HG02840 (cell line): Measurements from ENCODE around the gene SIPA1L3.
"Not testable (repeated sequence)": the region's sequence is repeated elsewhere in the genome, so short reads cannot be mapped to it uniquely, and the experiment has no call there.

Experiments used
- ATAC-seq: cut with Tn5 transposase; IDR thresholded peaks from one replicate; pipeline ENCODE4 v1.9.1; 2021; ENCODE audit warnings: mild to moderate bottlenecking, moderate library complexity, moderate number of reproducible peaks; ENCODE audit not compliant: unreplicated experiment, low FRiP score

The SIPA1L3 gene

DNA sequence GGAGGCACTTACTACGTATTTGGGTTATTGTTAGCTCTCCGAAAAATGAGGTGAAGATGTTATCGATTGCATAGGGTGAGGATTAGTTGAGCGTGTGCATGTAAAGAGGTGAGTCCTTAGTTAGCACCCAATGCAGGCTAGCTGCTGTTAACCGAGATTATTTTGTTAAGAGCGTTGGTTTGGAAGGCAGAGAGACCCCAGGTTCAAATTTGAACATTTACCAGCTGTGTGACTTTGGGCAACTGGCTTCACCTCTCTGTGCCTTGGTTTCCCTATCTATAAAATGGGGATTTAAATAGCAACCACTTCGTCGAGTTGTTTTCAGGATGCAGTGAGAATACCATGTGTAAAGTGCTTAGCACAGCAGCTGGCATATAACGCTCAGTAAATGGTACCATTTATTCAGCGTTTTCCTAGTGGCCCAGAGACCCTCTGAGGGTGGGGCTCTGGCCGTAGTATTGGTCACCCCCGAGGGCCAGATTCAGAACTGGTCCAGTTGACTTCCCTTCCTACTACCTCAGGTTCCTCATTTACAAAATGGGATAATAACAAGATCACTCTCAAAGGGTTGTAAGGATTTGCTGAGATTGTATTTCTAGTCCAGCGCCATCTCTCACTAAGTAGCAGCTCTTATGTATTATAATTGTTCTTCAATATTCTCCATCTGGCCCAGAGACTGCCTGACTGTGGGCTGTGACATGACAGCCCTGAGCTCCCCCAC lies 887 bp downstream of the SIPA1L3 start:
- ATAC-seq = no peak

DNA sequence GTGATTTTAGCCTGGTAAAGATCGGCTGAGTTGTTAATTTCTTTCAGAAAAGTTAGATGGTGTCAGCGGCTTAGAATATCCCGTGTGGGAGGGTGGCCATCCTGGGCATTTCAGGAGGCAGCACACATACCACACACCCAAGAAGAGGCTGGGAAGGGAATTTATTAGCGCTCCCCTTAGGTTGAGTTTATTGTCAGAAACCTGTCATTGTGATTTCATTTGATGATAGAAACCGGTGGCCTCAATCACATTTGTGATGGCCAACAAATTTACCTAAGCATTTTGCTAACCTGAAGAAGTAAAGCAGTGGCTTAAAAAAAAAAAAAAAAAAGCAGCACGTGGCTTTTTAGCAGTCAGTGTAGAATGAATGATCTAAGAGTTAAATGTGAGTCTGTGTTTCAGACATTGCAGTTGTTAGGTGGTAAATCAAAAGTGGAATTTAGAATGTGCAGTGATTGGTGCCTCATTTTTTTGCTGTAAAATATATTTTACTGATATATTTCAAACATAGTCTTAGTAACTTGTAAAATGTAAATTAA lies 2.7 kb downstream of the SIPA1L3 start:
- ATAC-seq = no peak

DNA sequence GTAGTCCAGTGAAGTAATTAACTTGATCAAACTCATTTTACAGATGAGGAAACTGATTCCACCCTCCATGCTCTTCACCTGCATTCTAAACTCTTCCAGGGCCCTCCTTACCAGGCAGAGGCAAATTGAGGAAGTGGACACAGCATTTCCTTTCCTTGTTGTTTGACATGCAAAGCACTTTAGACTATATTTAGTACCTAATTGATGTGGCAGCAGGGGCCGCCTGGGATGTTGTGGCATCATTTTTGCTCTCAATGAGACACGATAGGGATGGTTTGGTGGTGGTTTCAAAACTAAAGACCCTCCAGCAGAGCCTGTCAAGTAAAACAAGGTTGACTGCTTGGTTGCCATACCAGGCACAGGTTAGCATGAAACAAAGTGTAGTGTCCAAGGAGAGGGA lies 7.9 kb downstream of the SIPA1L3 start:
- no peak for ATAC-seq

DNA sequence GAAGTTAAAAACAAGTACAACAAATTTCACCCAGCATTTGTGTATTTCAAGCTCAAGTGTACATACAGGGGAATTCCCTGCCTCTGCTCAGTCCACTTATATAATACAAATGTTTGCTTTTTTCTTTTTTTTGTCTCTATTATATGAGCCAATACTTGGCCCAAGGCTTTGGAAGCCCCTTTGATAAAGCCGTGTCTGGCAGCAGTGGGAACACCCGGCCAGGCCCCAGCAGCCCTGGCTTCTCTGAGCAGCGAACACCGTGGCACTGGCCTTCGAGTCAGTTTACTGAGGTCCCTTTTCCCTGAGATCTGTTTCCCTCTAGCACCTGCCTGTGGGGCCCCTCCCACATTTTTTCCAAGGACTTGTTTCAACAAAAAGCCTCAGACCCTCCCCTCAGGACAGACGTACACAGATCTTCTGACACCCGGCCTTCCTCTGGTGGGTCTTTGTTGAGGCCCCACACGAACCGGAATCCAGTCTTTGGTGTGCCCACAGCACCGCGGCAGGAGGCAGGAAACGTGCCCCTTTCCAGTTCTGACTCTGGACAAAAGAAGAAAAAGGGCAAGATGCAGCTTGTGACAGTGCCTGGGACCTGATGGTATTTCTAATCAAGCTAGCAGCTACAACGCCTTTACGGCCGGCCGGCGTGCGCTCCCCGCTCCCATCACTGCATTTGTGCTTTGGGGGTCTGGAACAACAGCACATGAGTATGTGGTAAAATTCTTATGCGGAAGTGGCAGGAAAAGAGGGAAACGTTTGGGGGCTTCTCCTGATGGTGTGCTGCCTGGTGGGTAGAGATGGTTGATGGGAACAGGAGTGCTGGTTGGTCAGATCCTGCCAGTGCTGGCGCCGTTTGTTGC lies 13.8 kb downstream of the SIPA1L3 start:
- ATAC-seq = no peak

GRCh38 chr19:37924573-37924972 lies 17.6 kb downstream of the SIPA1L3 start:
- ATAC-seq = not testable (repeated sequence)

DNA sequence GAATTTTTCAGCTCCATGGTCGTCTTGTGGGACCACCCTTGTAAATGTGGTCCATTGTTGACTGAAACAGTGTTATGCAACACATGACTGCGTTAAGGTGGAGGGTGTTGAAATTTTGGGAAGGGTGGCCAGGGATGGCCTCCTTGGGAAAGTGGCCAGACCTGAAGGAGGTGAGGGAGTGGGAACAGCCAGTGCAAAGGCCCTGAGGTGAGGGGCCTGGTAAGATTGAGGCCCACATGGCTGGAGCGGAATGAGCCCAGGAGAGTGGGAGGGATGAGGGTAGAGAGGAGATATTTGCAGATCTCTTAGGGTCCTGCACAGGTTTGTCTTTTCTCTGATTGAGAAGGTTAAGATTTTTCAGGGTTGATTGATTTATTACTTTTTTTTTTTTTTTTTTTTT lies 18.2 kb downstream of the SIPA1L3 start:
- no peak for ATAC-seq

GRCh38 chr19:37926255-37926654 lies 19.2 kb downstream of the SIPA1L3 start:
- ATAC-seq = no peak

- ATAC-seq = no peak
Measured at GRCh38 chr19:37926711-37927110, 19.7 kb downstream of the SIPA1L3 start.

DNA sequence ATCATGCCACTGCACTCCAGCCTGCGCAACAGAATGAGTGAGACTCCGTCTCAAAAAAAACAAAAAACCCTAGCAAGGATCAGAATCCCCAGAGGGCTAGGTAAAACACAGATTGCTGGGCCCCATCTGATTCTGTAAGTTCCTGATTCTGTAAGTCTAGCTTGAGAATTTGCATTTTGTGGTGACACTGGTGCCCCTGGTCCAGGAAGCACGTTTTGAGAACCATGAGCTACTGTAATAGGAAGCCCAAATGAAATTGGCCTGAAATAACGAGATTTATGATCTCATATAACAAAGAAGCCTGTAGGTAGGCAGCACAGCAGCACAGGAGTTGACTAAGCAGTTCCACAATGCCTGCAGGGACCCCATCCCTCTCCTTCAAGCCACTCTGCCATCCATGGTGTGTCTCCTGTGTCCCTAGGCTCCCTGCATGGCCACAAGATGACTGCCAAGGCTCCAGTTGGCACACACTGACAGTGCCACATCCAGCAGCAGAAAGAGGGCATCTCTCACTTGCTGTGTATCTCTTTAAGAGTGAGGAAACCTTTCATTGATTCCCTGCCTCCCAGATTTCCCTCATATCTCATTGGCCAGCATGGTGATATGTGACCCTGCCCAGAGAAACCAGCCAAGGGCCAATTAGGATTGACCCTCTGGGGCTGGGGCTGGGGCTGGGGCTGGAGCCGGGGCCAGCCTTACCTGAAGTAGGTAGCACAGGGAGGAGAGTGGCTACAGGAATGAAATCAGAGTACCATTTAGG lies 21.7 kb downstream of the SIPA1L3 start:
- ATAC-seq = no peak

DNA sequence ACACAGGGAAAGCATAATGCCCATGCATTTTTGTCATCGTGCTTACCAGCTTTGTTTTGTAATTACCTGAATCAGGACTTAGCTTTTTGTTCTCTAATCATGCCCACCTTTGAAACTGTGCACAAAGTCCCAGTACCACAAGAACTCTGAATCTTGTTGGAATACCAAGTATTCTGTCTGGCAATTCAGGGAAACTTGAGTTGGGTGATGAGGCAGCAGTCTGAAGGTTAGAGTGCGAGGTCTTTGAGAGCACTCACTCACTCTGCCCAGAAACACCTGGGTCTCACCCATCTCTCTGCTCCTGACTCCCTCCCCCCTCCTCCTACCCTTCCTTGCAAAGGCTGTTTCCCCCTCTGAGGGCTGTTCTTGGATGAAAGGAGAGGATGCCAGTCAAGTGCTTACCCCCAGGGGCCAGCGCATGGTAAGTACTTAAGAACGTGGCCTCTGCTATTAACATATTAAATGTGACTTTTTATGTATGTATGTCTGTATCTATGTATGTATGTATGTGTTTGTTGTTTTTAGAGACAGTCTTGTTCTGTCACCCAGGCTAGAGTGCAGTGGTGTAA lies 22.4 kb downstream of the SIPA1L3 start:
- no peak for ATAC-seq

GRCh38 chr19:37930416-37930815 lies 23.4 kb downstream of the SIPA1L3 start:
- no peak for ATAC-seq

DNA sequence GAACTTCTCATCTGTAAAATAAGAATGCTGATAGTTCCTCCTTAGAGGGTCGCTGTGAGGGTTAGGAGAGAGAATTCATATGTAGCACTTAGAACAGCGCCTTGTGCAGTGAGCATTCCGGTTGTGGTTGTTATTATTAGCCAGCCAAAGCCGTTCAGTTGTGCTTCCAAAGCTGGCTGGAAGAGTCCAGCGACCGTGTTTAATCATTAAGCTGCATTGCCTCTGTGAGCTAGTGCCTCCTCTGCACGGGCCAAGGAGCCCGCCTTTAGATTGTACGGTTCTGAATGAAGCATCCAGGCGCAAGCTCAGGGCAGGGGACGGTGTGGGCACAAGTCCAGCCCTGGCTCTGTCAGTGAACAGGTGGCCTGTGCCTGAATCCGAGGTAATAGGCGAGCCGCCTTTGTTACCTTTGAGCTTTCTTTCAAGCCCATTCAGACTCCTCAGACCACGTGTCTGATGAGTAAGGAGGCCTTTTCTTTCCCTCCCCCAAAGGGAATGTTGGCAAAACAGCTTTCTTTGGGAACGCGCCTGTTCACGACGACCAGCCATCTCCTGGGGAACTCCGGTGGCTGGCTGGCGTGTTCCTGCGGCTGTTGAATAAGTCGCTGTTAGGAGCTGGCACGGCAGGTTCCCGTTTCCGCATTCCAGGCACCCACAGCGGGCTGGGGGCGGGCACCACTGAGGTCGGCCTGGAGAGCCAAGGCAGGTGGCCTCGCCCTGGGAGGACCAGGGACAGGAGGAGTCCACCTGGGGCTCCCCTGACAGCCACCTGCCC lies 25.1 kb downstream of the SIPA1L3 start:
- ATAC-seq = no peak

- ATAC-seq = no peak
Measured at GRCh38 chr19:37932985-37933936, 26.3 kb downstream of the SIPA1L3 start.

DNA sequence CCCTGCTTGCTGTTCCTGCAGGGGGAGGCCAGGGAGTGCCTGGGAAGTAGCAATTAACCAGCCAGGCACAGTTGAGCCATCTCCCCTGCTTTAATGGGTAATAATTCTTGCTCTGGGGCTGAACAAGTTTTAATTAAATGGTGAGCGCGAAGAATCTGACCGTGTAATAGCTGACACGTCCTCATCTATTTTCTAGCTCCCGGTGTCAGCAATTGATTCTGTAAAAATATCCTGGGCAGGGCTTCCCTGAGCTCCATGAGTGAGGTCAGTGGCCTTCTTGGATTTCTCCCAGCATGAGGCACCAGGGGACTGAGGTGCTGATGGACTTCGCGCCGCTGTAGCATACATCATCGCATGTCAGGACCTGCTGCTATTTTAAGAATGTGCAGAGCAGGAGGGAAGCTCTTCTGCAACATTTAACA lies 26.9 kb downstream of the SIPA1L3 start:
- no peak for ATAC-seq

DNA sequence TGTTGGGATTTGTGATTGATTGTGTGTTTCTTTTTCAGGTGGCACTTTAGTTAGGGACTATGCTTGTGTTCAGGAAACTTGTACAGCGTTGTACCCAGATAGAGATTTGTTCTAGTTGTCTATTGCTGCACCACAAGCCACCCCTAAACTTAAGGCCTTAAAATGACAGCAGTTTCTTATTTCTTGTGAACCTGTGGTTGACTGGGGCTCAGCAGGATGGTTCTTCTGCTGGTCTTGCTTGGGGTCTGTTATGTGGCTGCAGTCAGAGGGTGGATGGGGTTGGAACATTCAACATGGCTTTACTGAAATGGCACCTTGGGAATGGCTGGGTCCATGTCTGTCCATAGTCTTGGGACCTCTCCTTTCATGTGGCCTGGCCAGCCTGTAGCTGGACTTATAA lies 28.3 kb downstream of the SIPA1L3 start:
- no peak for ATAC-seq

- no peak for ATAC-seq
Measured at GRCh38 chr19:37936166-37936565, 29.2 kb downstream of the SIPA1L3 start.

DNA sequence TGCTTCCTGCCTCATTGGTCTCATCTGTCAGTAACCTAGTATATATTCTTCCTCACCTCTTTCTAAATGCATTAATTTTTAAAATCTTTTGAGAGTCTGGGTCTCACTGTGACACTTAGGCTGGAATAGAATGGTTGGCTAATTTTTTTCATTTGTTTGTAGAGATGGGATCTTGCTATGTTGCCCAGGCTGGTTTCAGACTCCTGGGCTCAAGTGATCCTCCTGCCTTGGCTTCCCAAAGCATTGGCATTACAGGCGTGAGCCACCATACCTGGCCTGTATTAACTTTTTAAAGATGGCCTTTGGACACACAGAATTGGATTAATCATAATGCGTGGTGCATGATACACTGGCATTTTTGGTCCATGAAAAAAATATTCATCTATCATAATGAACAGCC lies 29.9 kb downstream of the SIPA1L3 start:
- no peak for ATAC-seq

- ATAC-seq = no peak
Measured at GRCh38 chr19:37938353-37938752, 31.3 kb downstream of the SIPA1L3 start.
